A549 treated with GW870086 at 1 μM for 4 hours (cell line): ENCODE results near the gene NIPSNAP2. TPM values are rescaled to one million over a fixed set of nuclear protein-coding genes. Genes with fewer than 3 reads are reported as not detected.

Experiments
- total RNA-seq: library from RNA; stranded (reverse); fragments of 200-300 nt; extraction: Qiagen RNA extraction; gene quantifications from 5 replicates; pipeline ENCODE4 v1.2.3, GENCODE V29; 2022; ENCODE audit warnings: low read depth

Gene NIPSNAP2
- total RNA-seq: 42.8 to 58.6 TPM (median 52.1 TPM) in 5 replicates

GRCh38 chr7:55964261-55965099, at the start of gene NIPSNAP2:
Gene NIPSNAP2 (plus strand): TSS chr7:55964585. CDS start chr7:55964610, 25 bp downstream.

GRCh38 chr7:55951637-55952351, 12.6 kb upstream of the NIPSNAP2 start, which contains the start of gene MRPS17:
Gene MRPS17 (plus strand): TSS chr7:55951877. CDS start chr7:55953196, 1,319 bp downstream.

Other genes with a start within 250 kb of the NIPSNAP2 start
- not detected in 5 replicates for gene SEPTIN14, start 101.8 kb upstream of the NIPSNAP2 start, total RNA-seq
- 0.71 to 1.1 TPM (median 0.78 TPM) in 5 replicates for gene ZNF713, start 77.1 kb upstream of the NIPSNAP2 start, total RNA-seq
- gene MRPS17, start 12.7 kb upstream of the NIPSNAP2 start, total RNA-seq: 24.5 to 34.0 TPM (median 27.6 TPM) in 5 replicates
- gene PSPH, start 86.9 kb downstream of the NIPSNAP2 start, total RNA-seq: 23.7 to 30.8 TPM (median 27.4 TPM) in 5 replicates
- 256 to 294 TPM (median 279 TPM) in 5 replicates for gene CCT6A, start 87.2 kb downstream of the NIPSNAP2 start, total RNA-seq
- gene SUMF2, start 99.7 kb downstream of the NIPSNAP2 start, total RNA-seq: 108 to 112 TPM (median 109 TPM) in 5 replicates
- 0.35 to 1.9 TPM (median 0.48 TPM) in 5 replicates for gene PHKG1, start 128.4 kb downstream of the NIPSNAP2 start, total RNA-seq
- gene CHCHD2, start 141.9 kb downstream of the NIPSNAP2 start, total RNA-seq: 632 to 765 TPM (median 688 TPM) in 5 replicates
- gene NUPR2, start 151.8 kb downstream of the NIPSNAP2 start, total RNA-seq: not detected in 5 replicates